Measurements from ENCODE around the gene LONRF3. TPM values are rescaled to one million over a fixed set of nuclear protein-coding genes. Genes with fewer than 3 reads are reported as not detected.
A peak's percentile ranks its signal among the peaks of the same experiment; 100 is the strongest.

The LONRF3 gene
- polyA plus RNA-seq, 3 donors = 1.2 to 4.9 (median 1.6) TPM

GRCh38 chrX:118971552-118971951, 2.9 kb upstream of the LONRF3 start:
- intact Hi-C loops (cut with micrococcal nuclease) = no loop called here
- no peak overlapping the region for H3K27ac ChIP-seq (ENCODE audit: low read depth in 1 of 2, low read length in 2 of 2)
- Mint-ChIP-seq H3K27ac (peak overlapping the region in 1 of 7 donors; percentile 53), H3K4me1 (peaks cover 20% of the 10 kb centered on the region), H3K36me3 (peaks cover 0 to 3% of the 10 kb centered on the region in 2 donors), H3K4me3 (no peak overlapping the region), H3K9me3 (peaks cover 0 to 33% (median 22%) of the 10 kb centered on the region in 7 donors), H3K27me3 (ENCODE audit: low read depth in 3 of 3) (peaks cover 26 to 46% (median 40%) of the 10 kb centered on the region in 3 donors)
- H3K4me2 ChIP-seq (replicated peaks; ENCODE audit: extremely low read depth, low read length, poor library complexity, severe bottlenecking) = no peak overlapping the region
- peaks cover 0 to 8% of the 10 kb centered on the region in 2 donors for H3K9me3 ChIP-seq (replicated peaks in 1 of 2; ENCODE audit: control insufficient read depth in 1 of 2, insufficient read depth in 1 of 2, low read length in 2 of 2)
- H3K79me2 ChIP-seq (ENCODE audit: insufficient read depth, low read length) = peaks cover 3% of the 10 kb centered on the region
- DNase-seq = no peak
- no peak overlapping the region for H3K4me3 ChIP-seq (replicated peaks in 1 of 3; ENCODE audit: low read depth in 2 of 3, low read length in 3 of 3)
- no peaks in the 10 kb centered on the region for H3K36me3 ChIP-seq (replicated peaks in 1 of 2; ENCODE audit: control insufficient read depth in 1 of 2, insufficient read depth in 2 of 2, low read length in 2 of 2)
- WGBS (ENCODE audit: insufficient coverage) = no CpG with 5 or more reads among the region's 3 CpGs
- no peak overlapping the region for H3K9ac ChIP-seq (ENCODE audit: insufficient read depth, low read length, poor library complexity, severe bottlenecking)
- no peak overlapping the region for H2AFZ ChIP-seq (ENCODE audit: insufficient read depth, low read depth, low read length, poor library complexity, severe bottlenecking)
- H4K20me1 ChIP-seq (ENCODE audit: insufficient read depth, low read length) = no peaks in the 10 kb centered on the region
- TF ChIP-seq CTCF (IDR thresholded peaks at IDR 0.05) = no peak
- H3K27me3 ChIP-seq (ENCODE audit: control insufficient read depth in 2 of 2, insufficient read depth in 2 of 2, low read length in 2 of 2) = peaks cover 17 to 38% of the 10 kb centered on the region in 2 donors
- peaks cover 22 to 23% of the 10 kb centered on the region in 2 donors for H3K4me1 ChIP-seq (ENCODE audit: control insufficient read depth in 1 of 2, insufficient read depth in 2 of 2, low read length in 2 of 2)

GRCh38 chrX:118973389-118974087, 880 bp upstream of the LONRF3 start:
- Mint-ChIP-seq H3K27ac (peak overlapping the region in 3 of 7 donors; percentile 77 to 91 (median 80)), H3K4me1 (peaks cover 37% of the 10 kb centered on the region), H3K27me3 (ENCODE audit: low read depth in 3 of 3) (peaks cover 25 to 46% (median 35%) of the 10 kb centered on the region in 3 donors), H3K9me3 (peaks cover 0 to 27% (median 14%) of the 10 kb centered on the region in 7 donors), H3K4me3 (peak overlapping the region; percentile 95 to 98), H3K36me3 (peaks cover 2 to 3% of the 10 kb centered on the region in 2 donors)
- H3K9me3 ChIP-seq (replicated peaks in 1 of 2; ENCODE audit: control insufficient read depth in 1 of 2, insufficient read depth in 1 of 2, low read length in 2 of 2) = peaks cover 0 to 4% of the 10 kb centered on the region in 2 donors
- peak overlapping the region; percentile 38 for H3K9ac ChIP-seq (ENCODE audit: insufficient read depth, low read length, poor library complexity, severe bottlenecking)
- H4K20me1 ChIP-seq (ENCODE audit: insufficient read depth, low read length) = peaks cover 12% of the 10 kb centered on the region
- no peaks in the 10 kb centered on the region for H3K36me3 ChIP-seq (replicated peaks in 1 of 2; ENCODE audit: control insufficient read depth in 1 of 2, insufficient read depth in 2 of 2, low read length in 2 of 2)
- 3% methylated on average over 14 of the region's 43 CpGs for WGBS (ENCODE audit: insufficient coverage)
- H2AFZ ChIP-seq (ENCODE audit: insufficient read depth, low read depth, low read length, poor library complexity, severe bottlenecking) = peak overlapping the region; percentile 51
- peaks cover 17 to 38% of the 10 kb centered on the region in 2 donors for H3K27me3 ChIP-seq (ENCODE audit: control insufficient read depth in 2 of 2, insufficient read depth in 2 of 2, low read length in 2 of 2)
- intact Hi-C loops (cut with micrococcal nuclease) = no loop called here
- H3K79me2 ChIP-seq (ENCODE audit: insufficient read depth, low read length) = peaks cover 3% of the 10 kb centered on the region
- H3K4me2 ChIP-seq (replicated peaks; ENCODE audit: extremely low read depth, low read length, poor library complexity, severe bottlenecking) = peak overlapping the region; percentile 72
- H3K27ac ChIP-seq (ENCODE audit: low read depth in 1 of 2, low read length in 2 of 2) = no peak overlapping the region
- H3K4me1 ChIP-seq (ENCODE audit: control insufficient read depth in 1 of 2, insufficient read depth in 2 of 2, low read length in 2 of 2) = peaks cover 37 to 41% of the 10 kb centered on the region in 2 donors
- H3K4me3 ChIP-seq (replicated peaks in 1 of 3; ENCODE audit: low read depth in 2 of 3, low read length in 3 of 3) = peak overlapping the region in 2 of 3 experiments; percentile 75 to 78
- peak; percentile 39 to 66 (median 48) for DNase-seq
- TF ChIP-seq CTCF (IDR thresholded peaks at IDR 0.05) = no peak
